Epithelial cell of esophagus (primary cell): ENCODE data around the gene GPR180.

ENCODE experiments used
- DNase-seq: peaks from one replicate; pipeline ENCODE4 v3.0.0; 2010; ENCODE audit warnings: low read depth
- H3K4me3 ChIP-seq: 2 replicates; pipeline ENCODE4 v1.5.1; 2011; ENCODE audit warnings: mild to moderate bottlenecking, low read length, control low read depth
- CTCF ChIP-seq: IDR thresholded peaks from 2 replicates; pipeline ENCODE4 v1.5.1; 2011; ENCODE audit warnings: low read depth, mild to moderate bottlenecking, low read length, control low read depth, inconsistent platforms; ENCODE audit not compliant: insufficient read depth; ENCODE audit errors: missing control alignments

Gene GPR180

DNA sequence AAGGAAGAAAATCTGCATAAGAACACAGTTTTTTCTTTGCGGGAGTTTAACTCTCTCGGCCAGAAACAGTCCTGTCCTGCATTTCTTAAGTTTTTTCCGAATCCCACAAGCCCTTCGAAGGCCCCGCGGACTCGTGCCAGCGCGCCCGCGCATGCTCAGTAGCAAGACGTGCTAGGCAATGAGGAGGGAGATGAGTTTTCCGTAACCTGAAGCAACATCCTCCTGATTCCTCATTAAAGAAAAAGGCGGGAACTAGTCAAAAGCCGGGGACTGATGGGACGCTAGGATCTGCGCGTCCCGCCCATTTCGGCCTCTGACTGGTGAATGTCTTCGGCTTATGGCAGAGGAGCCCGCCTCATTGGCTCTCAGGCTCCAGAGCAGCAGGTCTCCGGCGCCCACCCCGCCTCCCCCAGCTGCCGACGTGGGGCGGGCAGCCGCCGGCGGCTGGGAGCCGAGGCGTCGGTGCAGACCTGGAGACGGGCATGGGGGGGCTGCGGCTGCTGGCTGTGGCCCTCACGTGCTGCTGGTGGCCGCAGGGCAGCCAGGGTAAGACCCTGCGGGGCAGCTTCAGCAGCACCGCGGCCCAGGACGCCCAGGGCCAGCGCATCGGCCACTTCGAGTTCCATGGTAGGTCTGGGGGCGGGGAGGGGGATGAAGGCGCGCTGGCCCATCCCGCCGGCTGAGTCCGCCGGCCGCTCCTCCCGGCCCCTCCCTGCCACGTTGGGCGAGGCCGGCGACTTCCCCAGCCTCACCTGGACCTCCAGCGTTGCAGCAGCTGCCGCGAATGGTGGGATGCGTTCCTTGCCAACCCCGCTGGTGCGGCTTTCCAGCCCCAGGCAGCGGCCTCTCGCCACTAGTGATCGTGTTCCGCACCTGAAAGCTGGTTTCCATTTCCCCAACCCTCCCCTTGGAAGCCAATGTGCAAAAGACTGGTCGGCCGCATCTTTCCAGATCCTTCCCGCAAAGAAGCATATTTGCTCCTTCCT, at the start of gene GPR180:
Gene GPR180, plus strand, starts transcription at position 412 of the 986 bp plus-strand sequence. Its CDS starts 71 bp downstream, at position 483.
- peak within 1 kb of the TSS; percentile 78 for H3K4me3 ChIP-seq
- DNase-seq: peak; percentile 100
- no peak for TF ChIP-seq CTCF

- DNase-seq: no peak
- no peak for TF ChIP-seq CTCF
- no peak overlapping the region for H3K4me3 ChIP-seq
Observed at GRCh38 chr13:94552095-94552494, 49.6 kb upstream of the GPR180 start.

GRCh38 chr13:94553766-94554165, 47.9 kb upstream of the GPR180 start:
- no peak overlapping the region for H3K4me3 ChIP-seq
- DNase-seq: no peak
- TF ChIP-seq CTCF: no peak

- DNase-seq: no peak
- no peak overlapping the region for H3K4me3 ChIP-seq
- no peak for TF ChIP-seq CTCF
Observed at GRCh38 chr13:94556041-94556440, 45.6 kb upstream of the GPR180 start.

DNA sequence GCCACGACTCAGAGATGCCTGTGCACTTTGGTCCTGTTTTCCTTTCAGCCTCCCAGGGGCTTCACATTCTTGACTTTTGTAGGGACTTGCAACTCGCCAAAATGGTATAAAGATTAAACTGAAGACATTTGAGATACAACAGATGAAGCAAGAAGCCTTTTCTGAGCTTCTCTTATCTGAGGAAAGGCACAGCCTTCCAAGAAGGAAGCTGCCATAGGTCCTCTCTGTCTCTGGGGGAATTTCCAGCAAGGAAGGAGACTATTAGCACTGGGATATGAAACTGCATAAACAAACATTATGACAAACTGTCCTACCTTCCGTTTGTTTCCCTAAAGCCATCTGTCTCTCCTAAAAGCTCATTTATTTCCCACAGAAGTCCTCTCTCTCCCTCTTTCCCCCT, 45.0 kb upstream of the GPR180 start:
- no peak for TF ChIP-seq CTCF
- DNase-seq: no peak
- no peak overlapping the region for H3K4me3 ChIP-seq

GRCh38 chr13:94557684-94558235, 43.9 kb upstream of the GPR180 start:
- no peak for DNase-seq
- no peak overlapping the region for H3K4me3 ChIP-seq
- no peak for TF ChIP-seq CTCF
